Astrocyte (in vitro differentiated cells and primary cell): ENCODE measurements around the gene P3H3. TPM values are rescaled to one million over a fixed set of nuclear protein-coding genes. Genes with fewer than 3 reads are reported as not detected.
A peak's percentile ranks its signal among the peaks of the same experiment; 100 is the strongest.

Experiments used
- DNase-seq: peaks from one replicate; pipeline ENCODE4 v3.0.0-alpha.2; 2010; ENCODE audit warnings: low read depth
- FAIRE-seq: peaks from 2 replicates; lab custom pipeline; 2011; peaks lifted over from hg19 to GRCh38; lab: Jason Lieb, UNC
- H2AFZ ChIP-seq: 2 replicates; pipeline ENCODE4 v1.6.0; 2012; ENCODE audit warnings: low read depth, low read length, inconsistent platforms
- H3K27ac ChIP-seq: 2 replicates; pipeline ENCODE4 v1.5.1; 2011; ENCODE audit warnings: low read depth, low read length, inconsistent platforms
- H3K27me3 ChIP-seq: 2 replicates; pipeline ENCODE4 v1.6.0; 2011; ENCODE audit warnings: low read length, inconsistent platforms; ENCODE audit not compliant: insufficient read depth
- H3K36me3 ChIP-seq: 2 replicates; pipeline ENCODE4 v1.5.1; 2011; ENCODE audit warnings: low read length, inconsistent platforms; ENCODE audit not compliant: insufficient read depth
- H3K4me1 ChIP-seq: 2 replicates; pipeline ENCODE4 v1.5.1; 2011; ENCODE audit warnings: low read length, inconsistent platforms; ENCODE audit not compliant: insufficient read depth
- H3K4me2 ChIP-seq: 2 replicates; pipeline ENCODE4 v1.6.0; 2012; ENCODE audit warnings: low read length, inconsistent platforms
- H3K4me3 ChIP-seq: 2 replicates; pipeline ENCODE4 v1.5.1; 2011; ENCODE audit warnings: low read depth, mild to moderate bottlenecking, low read length, inconsistent platforms; ENCODE audit not compliant: insufficient read depth
- H3K79me2 ChIP-seq: 2 replicates; pipeline ENCODE4 v1.6.0; 2012; ENCODE audit warnings: mild to moderate bottlenecking, low read length, inconsistent platforms; ENCODE audit not compliant: insufficient read depth
- H3K9ac ChIP-seq: 2 replicates; pipeline ENCODE4 v1.6.0; 2012; ENCODE audit warnings: mild to moderate bottlenecking, low read length, inconsistent platforms
- H3K9me3 ChIP-seq: 2 replicates; pipeline ENCODE4 v1.5.1; 2012; ENCODE audit warnings: low read depth, mild to moderate bottlenecking, low read length, inconsistent platforms; ENCODE audit not compliant: insufficient read depth
- H4K20me1 ChIP-seq: 2 replicates; pipeline ENCODE4 v1.6.0; 2012; ENCODE audit warnings: low read length, inconsistent platforms; ENCODE audit not compliant: insufficient read depth
- H3K27ac Mint-ChIP-seq: one replicate; pipeline ENCODE4 v1.8.0; 2021; ENCODE audit warnings: mild to moderate bottlenecking, mixed read lengths; ENCODE audit not compliant: unreplicated experiment
- H3K27me3 Mint-ChIP-seq: one replicate; pipeline ENCODE4 v1.8.0; 2021; ENCODE audit warnings: low read depth, mixed read lengths; ENCODE audit not compliant: unreplicated experiment
- H3K36me3 Mint-ChIP-seq: one replicate; pipeline ENCODE4 v1.8.0; 2021; ENCODE audit warnings: low read depth, mixed read lengths; ENCODE audit not compliant: unreplicated experiment
- H3K4me1 Mint-ChIP-seq: one replicate; pipeline ENCODE4 v1.8.0; 2021; ENCODE audit warnings: low read depth, mixed read lengths; ENCODE audit not compliant: unreplicated experiment
- H3K4me3 Mint-ChIP-seq: one replicate; pipeline ENCODE4 v1.8.0; 2021; ENCODE audit warnings: mild to moderate bottlenecking, moderate library complexity, mixed read lengths; ENCODE audit not compliant: unreplicated experiment
- H3K9me3 Mint-ChIP-seq: one replicate; pipeline ENCODE4 v1.8.0; 2021; ENCODE audit warnings: mild to moderate bottlenecking, mixed read lengths; ENCODE audit not compliant: unreplicated experiment
- CTCF ChIP-seq: IDR thresholded peaks from 2 replicates; pipeline ENCODE4 v1.5.1; 2011; ENCODE audit warnings: low read depth, mild to moderate bottlenecking, inconsistent platforms, low read length, moderate library complexity; ENCODE audit not compliant: insufficient read depth
- EZH2 ChIP-seq: IDR thresholded peaks from 2 replicates; pipeline ENCODE4 v1.6.1; 2012; ENCODE audit warnings: mild to moderate bottlenecking, low read length, inconsistent platforms; ENCODE audit not compliant: insufficient read depth
- total RNA-seq: library from RNA; stranded (reverse); gene quantifications from 2 replicates; pipeline ENCODE4 v1.2.1, GENCODE V29; 2021

Gene P3H3
- total RNA-seq, 1 donor from 2014 or later: 101 TPM

GRCh38 chr12:6871052-6871957 is 43.1 kb downstream of the P3H3 start:
- H3K27ac ChIP-seq: no peak overlapping the region
- no peak for DNase-seq
- peaks cover 37% of the 10 kb centered on the region for H3K4me1 ChIP-seq
- no peaks in the 10 kb centered on the region for H3K9me3 Mint-ChIP-seq
- FAIRE-seq: no peak
- H3K4me2 ChIP-seq: peak overlapping the region; percentile 97
- H4K20me1 ChIP-seq: peaks cover 49% of the 10 kb centered on the region
- H3K79me2 ChIP-seq: peaks cover 59% of the 10 kb centered on the region
- TF ChIP-seq EZH2 (no peak), CTCF (no peak)
- no peaks in the 10 kb centered on the region for H3K27me3 ChIP-seq
- peaks cover 21% of the 10 kb centered on the region for H3K36me3 ChIP-seq
- H3K27me3 Mint-ChIP-seq: no peaks in the 10 kb centered on the region
- H3K4me1 Mint-ChIP-seq: peaks cover 23% of the 10 kb centered on the region
- peak overlapping the region; percentile 88 for H3K9ac ChIP-seq
- peak overlapping the region; percentile 70 for H3K4me3 ChIP-seq
- H3K36me3 Mint-ChIP-seq: peaks cover 21% of the 10 kb centered on the region
- H2AFZ ChIP-seq: no peak overlapping the region
- no peaks in the 10 kb centered on the region for H3K9me3 ChIP-seq
- peak overlapping the region; percentile 69 for H3K27ac Mint-ChIP-seq
- H3K4me3 Mint-ChIP-seq: peak overlapping the region; percentile 90

GRCh38 chr12:6872073-6873048 is 44.2 kb downstream of the P3H3 start:
- no peaks in the 10 kb centered on the region for H3K9me3 Mint-ChIP-seq
- FAIRE-seq: no peak
- H3K4me3 ChIP-seq: peak overlapping the region; percentile 70
- peaks cover 23% of the 10 kb centered on the region for H3K4me1 Mint-ChIP-seq
- no peaks in the 10 kb centered on the region for H3K9me3 ChIP-seq
- no peaks in the 10 kb centered on the region for H3K27me3 ChIP-seq
- no peak for DNase-seq
- peaks cover 24% of the 10 kb centered on the region for H3K36me3 Mint-ChIP-seq
- TF ChIP-seq EZH2 (no peak), CTCF (peak; percentile 72)
- H3K4me2 ChIP-seq: peak overlapping the region; percentile 97
- peak overlapping the region; percentile 88 for H3K9ac ChIP-seq
- H3K4me3 Mint-ChIP-seq: peak overlapping the region; percentile 90
- H3K27ac Mint-ChIP-seq: peak overlapping the region; percentile 77
- H3K79me2 ChIP-seq: peaks cover 59% of the 10 kb centered on the region
- peaks cover 30% of the 10 kb centered on the region for H3K4me1 ChIP-seq
- peaks cover 21% of the 10 kb centered on the region for H3K36me3 ChIP-seq
- H3K27me3 Mint-ChIP-seq: no peaks in the 10 kb centered on the region
- peaks cover 49% of the 10 kb centered on the region for H4K20me1 ChIP-seq
- peak overlapping the region; percentile 62 for H2AFZ ChIP-seq
- H3K27ac ChIP-seq: peak overlapping the region; percentile 50
